Activated CD4-positive, alpha-beta T cell treated with anti-CD3 and anti-CD28 coated beads, Interleukin-2, amount 50 U/mL, for 1 hour (primary cell): Measurements from ENCODE around the gene EBP.
"Not testable (repeated sequence)": the region's sequence is repeated elsewhere in the genome, so short reads cannot be mapped to it uniquely, and the experiment has no call there.

Experiments used
- DNase-seq: peaks from one replicate; pipeline ENCODE4 v3.0.0-alpha.2; 2020

The EBP gene

DNA sequence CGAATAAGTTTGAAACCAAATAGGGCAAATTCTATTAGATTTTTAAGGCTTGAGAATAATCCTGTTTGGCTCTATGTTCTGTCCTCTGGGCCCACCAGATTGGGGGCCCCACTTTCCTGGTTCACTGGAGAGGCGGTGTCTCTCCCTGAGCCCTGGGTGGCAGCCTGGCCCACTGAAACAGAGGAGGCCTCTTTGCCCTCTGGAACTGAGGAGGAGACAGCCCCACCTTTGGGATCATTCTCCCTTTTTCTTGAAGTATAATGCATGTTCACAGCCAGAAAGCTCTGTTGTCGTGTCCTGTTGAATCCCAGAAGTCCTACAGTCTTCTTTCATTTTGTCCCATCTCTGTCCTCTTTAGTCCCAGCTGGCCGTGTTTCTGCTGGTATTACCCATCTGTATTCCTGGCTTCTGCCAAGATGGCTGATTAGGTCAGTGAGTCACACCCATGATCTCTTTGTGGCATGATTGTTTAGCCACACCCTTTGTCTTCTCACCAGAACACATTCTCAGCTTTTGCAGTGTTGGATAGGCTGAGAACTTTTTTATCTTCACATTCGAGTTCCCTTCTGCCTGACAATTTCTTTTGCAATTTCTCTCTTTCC lies 9.9 kb downstream of the EBP start:
- no peak for DNase-seq

- DNase-seq, result no peak
Measured at GRCh38 chrX:48532161-48532560, 10.6 kb downstream of the EBP start.

DNA sequence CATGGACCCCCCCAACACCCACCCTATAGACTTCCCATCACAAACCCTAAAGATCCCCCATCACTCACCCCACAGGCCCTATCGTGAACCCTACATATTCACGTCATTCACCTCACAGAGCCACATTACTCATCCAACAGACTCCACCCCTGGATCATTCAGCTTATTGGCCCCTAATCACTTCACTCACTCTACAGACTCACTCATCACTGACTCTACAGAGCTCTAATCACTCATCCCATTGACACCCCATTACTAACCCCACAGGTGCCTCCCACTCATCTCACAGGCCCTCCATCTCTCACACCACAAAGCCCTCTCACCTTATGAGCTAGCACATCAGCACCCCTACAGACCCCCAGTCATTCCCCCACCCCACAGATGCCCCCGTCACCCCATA lies 11.6 kb downstream of the EBP start:
- no peak for DNase-seq

DNA sequence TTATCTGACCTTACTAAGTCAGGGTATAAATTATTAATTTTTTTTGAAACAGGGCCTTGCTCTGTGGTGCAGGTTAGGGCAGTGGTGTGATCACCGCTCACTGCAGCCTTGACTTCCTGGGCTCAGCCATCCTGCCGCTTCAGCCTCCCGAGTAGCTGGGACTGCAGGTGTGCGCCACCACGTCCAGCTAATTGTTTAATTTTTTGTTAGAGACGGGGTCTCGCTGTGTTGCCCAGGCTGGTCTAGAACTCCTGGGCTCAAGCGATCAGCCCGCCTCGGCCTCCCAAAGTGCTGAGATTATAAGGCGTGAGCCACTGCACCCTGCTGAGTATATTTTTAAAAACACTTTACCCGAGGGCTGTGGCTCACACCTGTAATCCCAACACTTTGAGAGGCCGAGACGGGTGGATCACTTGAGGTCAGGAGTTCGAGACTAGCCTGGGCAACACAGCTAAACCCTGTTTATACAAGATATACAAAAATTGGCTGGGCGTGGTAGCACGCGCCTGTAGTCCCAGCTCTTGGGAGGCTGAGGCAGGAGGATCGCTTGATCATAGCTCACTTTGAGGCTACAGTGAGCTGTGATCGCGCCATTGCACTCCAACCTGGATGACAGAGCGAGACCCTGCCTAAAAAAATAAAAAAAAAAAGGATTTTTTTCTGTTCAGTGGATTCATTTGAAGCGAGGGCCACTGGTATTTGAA lies 17.2 kb downstream of the EBP start:
- no peak for DNase-seq

DNA sequence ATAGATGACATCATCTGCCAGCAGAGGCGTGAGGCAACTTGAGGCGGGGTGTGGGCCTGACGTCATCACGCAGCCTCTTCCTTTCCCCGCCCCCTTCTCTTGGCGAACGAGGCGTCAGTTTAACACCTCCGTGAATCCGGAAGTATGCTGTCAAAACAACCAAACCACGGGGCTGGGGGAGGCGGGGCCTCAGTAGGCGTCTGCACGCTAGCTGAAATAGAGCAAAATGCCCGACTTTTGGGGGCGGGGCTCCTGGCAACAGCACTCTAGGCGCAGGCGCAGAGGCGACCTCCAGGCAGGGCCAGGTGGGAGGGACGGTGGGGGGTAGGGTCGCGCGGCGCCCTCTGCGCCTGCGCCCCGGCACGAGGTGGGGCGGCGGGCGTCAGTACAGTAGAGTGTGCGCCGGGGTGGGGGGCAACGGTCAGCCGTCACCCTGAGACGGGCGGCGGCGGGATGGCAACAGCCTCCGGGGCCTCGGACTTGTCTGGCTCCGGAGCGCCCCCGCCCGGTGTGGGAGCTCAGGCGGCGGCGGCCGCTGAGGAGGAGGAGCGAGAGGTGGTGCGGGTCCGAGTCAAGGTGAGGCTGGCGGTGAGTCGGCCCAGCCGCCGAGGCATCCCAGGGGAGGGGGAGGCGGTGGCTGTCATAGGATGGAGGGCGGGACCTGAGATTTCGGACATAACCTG lies 17.9 kb downstream of the EBP start, which contains the start of gene TBC1D25:
TBC1D25 (plus strand) TSS at position 370 of the 683 bp plus-strand sequence; CDS start at position 454, 84 bp downstream.
- peak; percentile 97 for DNase-seq

GRCh38 chrX:48540028-48540375 lies 18.4 kb downstream of the EBP start:
- DNase-seq, result peak; percentile 51

DNA sequence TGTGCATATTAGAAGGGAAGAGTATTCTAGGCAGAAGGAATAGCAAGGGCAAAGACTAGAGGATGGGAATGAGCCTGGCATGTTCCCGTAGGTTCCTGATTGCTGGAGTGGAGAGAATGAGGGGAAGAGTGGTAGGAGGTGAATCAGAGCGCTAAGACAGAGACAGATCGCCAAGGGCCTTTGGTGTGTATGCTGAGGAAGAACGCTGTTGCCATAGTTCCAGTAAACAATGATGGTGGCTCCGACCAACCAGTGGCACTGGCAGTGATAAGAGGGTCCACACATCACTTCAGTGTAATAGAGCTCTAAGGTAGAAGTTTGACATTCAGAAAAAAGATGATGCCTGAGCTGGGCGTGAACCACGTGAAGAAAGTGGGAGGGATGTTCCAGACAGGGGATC lies 18.9 kb downstream of the EBP start:
- no peak for DNase-seq

GRCh38 chrX:48541140-48541814 lies 19.7 kb downstream of the EBP start:
- no peak for DNase-seq

DNA sequence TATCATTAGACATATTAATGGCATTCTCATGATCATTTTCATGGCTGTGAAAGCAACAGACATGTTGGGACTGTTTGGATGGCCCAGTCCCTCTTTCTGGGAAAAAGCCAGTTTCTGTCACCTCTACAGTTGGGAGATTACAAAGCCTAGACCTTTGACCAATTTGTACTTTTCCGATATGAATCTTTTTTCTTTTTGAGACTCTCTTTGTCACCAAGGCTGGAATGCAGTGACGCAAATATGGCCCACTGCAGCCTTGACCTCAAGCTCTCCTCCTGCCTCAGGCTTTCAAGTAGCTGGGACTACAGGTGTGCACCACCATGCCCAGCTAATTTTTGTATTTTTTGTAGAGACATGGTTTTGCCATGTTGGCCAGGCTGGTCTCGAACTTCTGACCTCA lies 27.3 kb downstream of the EBP start:
- DNase-seq, result no peak

DNA sequence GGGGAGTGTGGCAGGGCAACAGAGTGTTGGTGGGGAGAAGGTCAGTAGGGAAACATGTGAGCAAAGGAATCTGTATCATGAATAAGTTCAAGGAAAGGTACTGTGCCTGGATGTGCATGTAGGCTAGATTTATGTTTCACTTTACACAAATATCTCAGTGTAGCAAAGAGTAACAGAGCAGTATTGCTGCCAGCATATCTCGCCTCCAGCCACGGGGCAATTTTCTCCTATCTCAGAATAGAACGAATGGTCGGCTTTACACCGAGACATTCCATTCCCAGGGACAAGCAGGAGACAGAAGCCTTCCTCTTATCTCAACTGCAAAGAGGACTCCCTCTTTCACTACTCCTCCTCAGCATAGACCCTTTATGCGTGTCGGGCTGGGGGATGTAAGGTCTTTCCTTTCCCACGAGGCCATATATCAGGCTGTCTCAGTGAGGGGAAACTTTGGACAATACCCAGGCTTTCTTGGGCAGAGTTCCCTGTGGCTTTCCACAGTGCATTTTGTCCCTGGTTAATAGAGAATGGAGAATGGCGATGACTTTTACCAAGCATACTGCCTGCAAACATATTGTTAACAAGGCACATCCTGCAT lies 34.2 kb downstream of the EBP start:
- DNase-seq, result not testable (repeated sequence)

DNA sequence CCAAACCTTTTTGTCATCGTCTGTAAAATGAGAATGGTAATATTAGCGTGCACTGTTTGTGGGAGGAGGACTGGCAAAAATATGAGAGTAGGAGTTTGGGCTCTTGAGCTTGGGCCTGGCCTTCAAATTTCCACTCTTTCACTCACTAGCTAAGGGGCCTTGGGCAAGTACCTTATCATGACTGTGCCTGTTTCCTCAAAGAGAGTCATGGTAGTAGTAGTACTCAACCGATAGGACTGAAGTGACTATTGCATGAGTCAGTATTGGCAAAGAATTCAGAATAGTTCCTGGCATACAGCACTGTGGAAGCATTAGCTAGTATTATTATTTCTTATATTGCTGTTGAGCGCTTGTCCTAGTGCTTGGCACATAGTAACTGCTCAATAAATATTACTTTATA lies 36.7 kb downstream of the EBP start:
- no peak for DNase-seq

DNA sequence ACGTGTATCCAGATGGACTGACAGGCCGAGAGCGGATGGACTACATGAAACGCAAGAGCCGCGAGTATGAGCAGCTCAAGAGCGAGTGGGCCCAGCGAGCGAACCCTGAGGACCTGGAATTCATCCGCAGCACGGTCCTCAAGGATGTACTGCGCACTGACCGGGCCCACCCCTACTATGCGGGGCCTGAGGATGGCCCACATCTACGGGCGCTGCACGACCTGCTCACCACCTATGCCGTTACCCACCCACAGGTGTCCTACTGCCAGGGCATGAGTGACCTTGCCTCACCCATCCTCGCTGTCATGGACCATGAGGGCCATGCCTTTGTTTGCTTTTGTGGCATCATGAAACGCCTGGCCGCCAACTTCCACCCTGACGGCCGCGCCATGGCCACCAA lies 38.0 kb downstream of the EBP start:
- DNase-seq, result no peak

DNA sequence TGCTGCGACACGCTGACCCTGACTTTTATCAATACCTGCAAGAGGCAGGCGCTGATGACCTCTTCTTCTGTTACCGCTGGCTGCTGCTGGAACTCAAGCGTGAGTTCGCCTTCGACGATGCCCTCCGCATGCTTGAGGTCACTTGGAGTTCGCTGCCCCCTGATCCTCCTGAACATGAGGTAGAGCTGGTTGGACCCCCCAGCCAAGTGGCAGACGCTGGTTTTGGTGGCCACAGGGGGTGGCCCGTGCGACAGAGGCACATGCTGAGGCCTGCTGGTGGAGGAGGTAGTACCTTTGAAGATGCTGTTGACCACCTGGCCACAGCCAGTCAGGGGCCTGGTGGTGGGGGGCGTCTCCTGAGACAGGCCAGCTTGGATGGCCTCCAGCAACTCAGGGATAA lies 38.4 kb downstream of the EBP start:
- DNase-seq, result no peak

- DNase-seq, result no peak
Measured at GRCh38 chrX:48560681-48561080, 39.1 kb downstream of the EBP start.

DNA sequence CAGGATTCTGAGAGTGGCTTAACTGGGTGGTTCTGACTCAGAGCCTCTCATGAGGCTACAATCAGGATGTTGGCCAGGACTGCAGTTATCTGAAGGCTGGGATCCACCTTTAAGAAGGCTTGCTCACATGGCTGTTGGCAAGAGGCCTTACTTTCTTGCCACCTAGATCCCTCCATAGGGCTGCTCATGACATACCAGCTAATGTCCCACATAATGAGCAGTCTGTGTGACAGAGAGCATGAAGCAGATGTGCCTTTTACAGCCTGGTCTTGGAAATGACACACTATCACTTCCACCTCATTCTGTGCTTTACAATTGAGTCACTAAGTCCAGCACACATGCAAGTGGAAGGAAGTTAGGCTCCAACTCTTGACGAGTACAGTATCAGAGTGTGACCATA lies 48.4 kb downstream of the EBP start:
- DNase-seq, result no peak

- peak; percentile 21 for DNase-seq
Measured at GRCh38 chrX:48573690-48574269, 52.2 kb downstream of the EBP start.

DNA sequence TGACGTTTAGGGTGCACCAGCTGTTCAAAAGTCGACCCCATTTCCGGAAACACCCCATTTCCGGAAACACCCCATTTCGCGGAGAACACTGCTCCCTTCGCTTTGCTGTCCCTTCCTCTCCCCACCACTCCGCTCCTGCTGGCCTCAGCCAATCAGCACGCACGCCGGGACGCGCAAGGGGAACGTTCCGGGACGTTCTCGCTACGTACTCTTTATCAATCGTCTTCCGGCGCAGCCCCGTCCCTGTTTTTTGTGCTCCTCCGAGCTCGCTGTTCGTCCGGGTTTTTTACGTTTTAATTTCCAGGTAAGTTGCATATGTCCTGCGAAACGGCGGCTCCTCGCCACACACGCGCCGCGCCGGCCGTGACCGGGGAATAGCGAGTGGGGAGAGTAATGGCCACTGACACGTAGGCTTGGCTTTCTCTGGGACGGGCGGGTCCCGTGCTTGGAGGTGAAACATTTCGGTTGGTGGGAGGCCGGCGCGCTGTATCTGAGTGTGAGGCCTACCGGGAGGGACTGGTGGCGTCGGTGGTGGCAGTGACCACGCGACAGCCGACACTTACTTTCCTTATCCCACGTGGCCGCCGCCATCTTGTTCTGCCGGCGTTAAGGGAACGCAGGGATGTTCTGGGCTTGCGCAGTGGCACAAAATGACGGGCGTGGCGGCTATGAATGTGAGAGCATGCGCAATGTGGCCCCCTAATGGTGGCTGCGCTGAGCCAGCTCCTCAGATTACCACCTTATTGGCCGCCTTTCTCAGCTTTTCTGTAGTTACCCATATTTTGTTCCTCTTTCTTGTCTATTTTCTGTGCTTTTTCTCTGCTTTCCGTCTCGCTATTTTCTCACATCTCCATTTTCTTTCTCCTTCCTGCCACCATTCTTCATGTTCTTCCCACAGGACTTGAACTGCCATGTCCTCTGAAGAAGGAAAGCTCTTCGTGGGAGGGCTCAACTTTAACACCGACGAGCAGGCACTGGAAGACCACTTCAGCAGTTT lies 53.0 kb downstream of the EBP start, which contains the start of gene RBM3:
RBM3 (plus strand) TSS at position 215 of the 997 bp plus-strand sequence; CDS start at position 912, 697 bp downstream.
- DNase-seq, result peak; percentile 88

GRCh38 chrX:48575642-48576041 lies 54.0 kb downstream of the EBP start:
- DNase-seq, result no peak

DNA sequence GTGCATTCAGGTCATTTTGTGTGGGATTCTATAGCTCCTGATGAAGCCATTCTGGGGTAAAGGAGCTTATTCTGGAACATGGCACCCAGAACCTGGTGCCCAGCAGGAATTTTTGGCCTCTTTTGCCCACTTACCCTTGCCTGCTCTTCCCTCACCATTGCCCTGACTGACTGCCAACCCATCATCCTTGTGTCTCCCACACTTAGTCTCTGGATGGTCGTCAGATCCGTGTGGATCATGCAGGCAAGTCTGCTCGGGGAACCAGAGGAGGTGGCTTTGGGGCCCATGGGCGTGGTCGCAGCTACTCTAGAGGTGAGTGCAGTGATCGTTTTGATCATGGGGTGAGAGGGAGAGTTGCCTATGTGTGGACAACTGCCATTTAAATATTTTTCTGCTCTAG lies 54.5 kb downstream of the EBP start:
- no peak for DNase-seq
